Tibial artery (tissue), 4 donors: ENCODE measurements around the gene CINP.

ENCODE experiments used
- DNase-seq, 2 donors: peaks; one replicate each; pipeline ENCODE4 v3.0.0-alpha.2; 2019
- H3K27ac ChIP-seq, 2 donors: fragments of 200-600 bp; sonication (generic) in 1 of 2; 1 replicate in 1 of 2; 2 replicates in 1 of 2; pipeline ENCODE4 v1.5.1; 2018 to 2019; ENCODE audit warnings: mild to moderate bottlenecking in 1 of 2
- H3K27me3 ChIP-seq, 2 donors: fragments of 200-600 bp; sonication (generic) in 1 of 2; one replicate each; pipeline versions ENCODE4 v1.5.1 to v1.6.0; 2016 to 2019
- H3K36me3 ChIP-seq, 3 donors: fragments of 200-600 bp; sonication (generic) in 2 of 3; one replicate each; pipeline ENCODE4 v1.5.1; 2016 to 2019; ENCODE audit warnings: mild to moderate bottlenecking in 2 of 3
- H3K4me1 ChIP-seq, 4 donors: fragments of 200-600 bp; sonication (generic) in 2 of 4; 1 replicate in 3 of 4; 2 replicates in 1 of 4; pipeline ENCODE4 v1.5.1; 2016 to 2019
- H3K4me3 ChIP-seq, 2 donors: fragments of 200-600 bp; sonication (generic) in 1 of 2; 1 replicate in 1 of 2; 2 replicates in 1 of 2; pipeline ENCODE4 v1.5.1; 2018 to 2019; ENCODE audit warnings: mild to moderate bottlenecking in 2 of 2
- H3K9me3 ChIP-seq, 3 donors: fragments of 200-600 bp; sonication (generic) in 1 of 3; one replicate each; pipeline ENCODE4 v1.5.1; 2016 to 2019
- CTCF ChIP-seq, 2 experiments: fragments of 200-600 bp in 1 of 2; fragments of 450-650 bp in 1 of 2; IDR thresholded peaks; one replicate each; pipeline ENCODE4 v1.5.1; 2017 to 2019; ENCODE audit warnings: antibody characterized with exemption in 2 of 2, mild to moderate bottlenecking in 1 of 2, moderate library complexity in 1 of 2
- intact Hi-C: fragments of 100-400 bp; cut with DNase I; formaldehyde crosslinking; loops from one replicate; pipeline ENCODE4 v1.15.0; 2023; ENCODE audit warnings: low total_unique reads

CINP gene

GRCh38 chr14:102317564-102318248, 45.0 kb downstream of the CINP start:
- intact Hi-C loops, result loop anchor here (5.0 to 10.0 kb wide), 2 partner anchors 173 to 1310 kb away; partner anchors contain the start of gene KLC1
- Histone ChIP-seq H3K4me1 (peaks cover 0 to 45% (median 28%) of the 10 kb centered on the region in 4 donors), H3K27me3 (no peaks in the 10 kb centered on the region), H3K36me3 (peaks cover 0 to 4% (median 0%) of the 10 kb centered on the region in 3 donors), H3K4me3 (peak overlapping the region; percentile 52 to 64), H3K27ac (peak overlapping the region; percentile 94 to 97), H3K9me3 (no peaks in the 10 kb centered on the region)
- no peak for DNase-seq
- TF ChIP-seq CTCF (IDR thresholded peaks at IDR 0.05), result no peak

- peak; percentile 76 to 81 for TF ChIP-seq CTCF (IDR thresholded peaks at IDR 0.05)
- Histone ChIP-seq H3K9me3 (no peaks in the 10 kb centered on the region), H3K4me3 (peak overlapping the region; percentile 52 to 64), H3K36me3 (peaks cover 0 to 3% (median 0%) of the 10 kb centered on the region in 3 donors), H3K4me1 (peaks cover 0 to 45% (median 28%) of the 10 kb centered on the region in 4 donors), H3K27me3 (no peaks in the 10 kb centered on the region), H3K27ac (peak overlapping the region; percentile 94 to 97)
- intact Hi-C loops, result loop anchor here (5.0 to 10.0 kb wide), 2 partner anchors 172 to 1310 kb away; partner anchors contain the start of gene KLC1
- DNase-seq, result peak; percentile 92 to 96
Observed at GRCh38 chr14:102316743-102317563, 45.7 kb downstream of the CINP start.

- no peaks in the 10 kb centered on the region for H3K27me3 ChIP-seq
- no peaks in the 10 kb centered on the region for H3K36me3 ChIP-seq
- H3K27ac ChIP-seq, result peak overlapping the region; percentile 94 to 97
- no peaks in the 10 kb centered on the region for H3K9me3 ChIP-seq
- H3K4me1 ChIP-seq, result peaks cover 0 to 45% (median 28%) of the 10 kb centered on the region in 4 donors
- intact Hi-C loops, result loop anchor here (5.0 to 10.0 kb wide), 2 partner anchors 172 to 1311 kb away; partner anchors contain the start of gene KLC1
- TF ChIP-seq CTCF (IDR thresholded peaks at IDR 0.05), result no peak
- peak; percentile 45 to 74 for DNase-seq
- peak overlapping the region; percentile 52 to 64 for H3K4me3 ChIP-seq
Observed at GRCh38 chr14:102316338-102316742, 46.4 kb downstream of the CINP start.

- Histone ChIP-seq H3K36me3 (no peaks in the 10 kb centered on the region), H3K27me3 (no peaks in the 10 kb centered on the region), H3K27ac (peak overlapping the region; percentile 94 to 97), H3K4me3 (no peak overlapping the region), H3K4me1 (peaks cover 0 to 36% (median 18%) of the 10 kb centered on the region in 4 donors), H3K9me3 (no peaks in the 10 kb centered on the region)
- DNase-seq, result no peak
- TF ChIP-seq CTCF (IDR thresholded peaks at IDR 0.05), result no peak
- intact Hi-C loops, result loop anchor here (5.0 to 10.0 kb wide), 2 partner anchors 170 to 1312 kb away; partner anchors contain the start of gene KLC1
Observed at GRCh38 chr14:102315121-102315520, 47.6 kb downstream of the CINP start.

- H3K27ac ChIP-seq, result peak overlapping the region; percentile 19 to 37
- H3K4me1 ChIP-seq, result peaks cover 0 to 35% (median 16%) of the 10 kb centered on the region in 4 donors
- H3K9me3 ChIP-seq, result no peaks in the 10 kb centered on the region
- no peaks in the 10 kb centered on the region for H3K36me3 ChIP-seq
- peak overlapping the region; percentile 47 to 57 for H3K4me3 ChIP-seq
- H3K27me3 ChIP-seq, result no peaks in the 10 kb centered on the region
- intact Hi-C loops, result loop anchor here (5.0 to 10.0 kb wide), 4 partner anchors 77 to 1313 kb away; partner anchors contain the start of gene KLC1
- peak; percentile 90 to 96 for TF ChIP-seq CTCF (IDR thresholded peaks at IDR 0.05)
- DNase-seq, result peak; percentile 82 to 90
Observed at GRCh38 chr14:102314242-102315011, 48.3 kb downstream of the CINP start.
